Lung (tissue), 12 donors: Measurements from ENCODE around the gene PCMTD2. TPM values are rescaled to one million over a fixed set of nuclear protein-coding genes. Genes with fewer than 3 reads are reported as not detected.

Experiments
- ATAC-seq: fragments of 200-7000 bp; cut with Tn5 transposase; one replicate; pipeline ENCODE4 v1.9.1; 2020; ENCODE audit warnings: moderate number of reproducible peaks; ENCODE audit not compliant: insufficient read depth, low FRiP score
- DNase-seq, 3 donors: peaks; one replicate each; pipeline ENCODE4 v3.0.0-alpha.2; 2013 to 2017
- H3K27ac ChIP-seq, 2 donors: one replicate each; pipeline ENCODE4 v1.5.1; 2013; ENCODE audit warnings: mild to moderate bottlenecking in 2 of 2, moderate library complexity in 2 of 2, control low read depth in 1 of 2, inconsistent platforms in 1 of 2, low read depth in 1 of 2, low read length in 1 of 2
- H3K27me3 ChIP-seq, 3 donors: one replicate each; pipeline ENCODE4 v1.5.1; 2013; ENCODE audit warnings: low read length in 2 of 3; ENCODE audit not compliant: control insufficient read depth in 3 of 3, insufficient read depth in 3 of 3
- H3K36me3 ChIP-seq, 4 donors: one replicate each; pipeline ENCODE4 v1.5.1; 2013; ENCODE audit warnings: low read length in 4 of 4, mild to moderate bottlenecking in 1 of 4, moderate library complexity in 1 of 4; ENCODE audit not compliant: control insufficient read depth in 4 of 4, insufficient read depth in 4 of 4
- H3K4me1 ChIP-seq, 5 donors: one replicate each; pipeline ENCODE4 v1.5.1; 2013; ENCODE audit warnings: low read length in 5 of 5, mild to moderate bottlenecking in 2 of 5, moderate library complexity in 1 of 5; ENCODE audit not compliant: control insufficient read depth in 5 of 5, insufficient read depth in 5 of 5
- H3K4me3 ChIP-seq: one replicate; pipeline ENCODE4 v1.5.1; 2013; ENCODE audit warnings: mild to moderate bottlenecking, control low read depth, moderate library complexity
- H3K9ac ChIP-seq, 2 donors: one replicate each; pipeline ENCODE4 v1.5.1; 2013; ENCODE audit warnings: low read length in 2 of 2, control low read depth in 1 of 2; ENCODE audit not compliant: insufficient read depth in 1 of 2
- H3K9me3 ChIP-seq, 4 donors: one replicate each; pipeline ENCODE4 v1.5.1; 2013; ENCODE audit warnings: low read length in 3 of 4, mild to moderate bottlenecking in 1 of 4, moderate library complexity in 1 of 4; ENCODE audit not compliant: control insufficient read depth in 4 of 4, insufficient read depth in 3 of 4
- WGBS, 2 donors: extraction: QIAGEN DNeasy Blood & Tissue Kit; methylation state at CpG; one replicate each; pipeline ENCODE4 v1.1.7; 2013; 5-methylcytosine and 5-hydroxymethylcytosine counted together
- polyA plus RNA-seq, 2 donors: library from polyadenylated mRNA; stranded (reverse); fragments of 200-250 nt; gene quantifications; one replicate each; pipeline ENCODE4 v1.2.1, GENCODE V29; 2013
- total RNA-seq, 2 donors: library from RNA; depleted of rRNA in 1 of 2; stranded (reverse); fragments of >200 nt in 1 of 2; gene quantifications; one replicate each; pipeline ENCODE4 v1.2.1, GENCODE V29; 2014 to 2021
- TF ChIP-seq, protein P1 (sequence below): IDR thresholded peaks from 2 replicates; pipeline ENCODE4 v1.5.1; 2012; ENCODE audit warnings: mild to moderate bottlenecking; ENCODE audit errors: control extremely low read depth, extremely low read depth
- donor health status: control.
- donor health status: control.
- donor health status: Bipolar disorder and iron deficiency.
- donor health status: healthy.
- donor health status: DM: yes; HTN: yes; CAD: no.

The PCMTD2 gene
- total and polyA plus RNA-seq, 4 donors: 16.5 to 123 (median 25.2) TPM

DNA sequence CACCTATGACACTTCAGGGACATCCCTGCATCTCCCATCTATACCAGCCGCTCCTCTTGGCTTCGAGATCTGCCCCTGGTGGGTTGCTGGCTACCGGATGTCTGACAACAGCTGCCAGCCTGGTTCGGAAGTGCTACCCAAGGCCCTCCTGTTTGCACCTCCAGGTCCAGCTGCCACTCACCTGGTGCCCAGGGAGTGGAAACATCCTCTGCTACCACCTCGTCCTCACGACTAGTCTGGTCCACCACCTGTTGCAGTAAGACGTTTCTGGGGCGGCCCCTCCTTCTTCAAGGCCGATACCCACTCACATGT, 8.3 kb upstream of the PCMTD2 start:
- ATAC-seq (no peak), DNase-seq (no peak)
- H3K9ac ChIP-seq: no peak overlapping the region
- no peak overlapping the region for H3K27ac ChIP-seq
- H3K9me3 ChIP-seq: no peaks in the 10 kb centered on the region
- no peaks in the 10 kb centered on the region for H3K36me3 ChIP-seq
- TF ChIP-seq, protein P1, sequence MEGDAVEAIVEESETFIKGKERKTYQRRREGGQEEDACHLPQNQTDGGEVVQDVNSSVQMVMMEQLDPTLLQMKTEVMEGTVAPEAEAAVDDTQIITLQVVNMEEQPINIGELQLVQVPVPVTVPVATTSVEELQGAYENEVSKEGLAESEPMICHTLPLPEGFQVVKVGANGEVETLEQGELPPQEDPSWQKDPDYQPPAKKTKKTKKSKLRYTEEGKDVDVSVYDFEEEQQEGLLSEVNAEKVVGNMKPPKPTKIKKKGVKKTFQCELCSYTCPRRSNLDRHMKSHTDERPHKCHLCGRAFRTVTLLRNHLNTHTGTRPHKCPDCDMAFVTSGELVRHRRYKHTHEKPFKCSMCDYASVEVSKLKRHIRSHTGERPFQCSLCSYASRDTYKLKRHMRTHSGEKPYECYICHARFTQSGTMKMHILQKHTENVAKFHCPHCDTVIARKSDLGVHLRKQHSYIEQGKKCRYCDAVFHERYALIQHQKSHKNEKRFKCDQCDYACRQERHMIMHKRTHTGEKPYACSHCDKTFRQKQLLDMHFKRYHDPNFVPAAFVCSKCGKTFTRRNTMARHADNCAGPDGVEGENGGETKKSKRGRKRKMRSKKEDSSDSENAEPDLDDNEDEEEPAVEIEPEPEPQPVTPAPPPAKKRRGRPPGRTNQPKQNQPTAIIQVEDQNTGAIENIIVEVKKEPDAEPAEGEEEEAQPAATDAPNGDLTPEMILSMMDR: no peak
- peaks cover 0 to 22% (median 11%) of the 10 kb centered on the region in 3 donors for H3K27me3 ChIP-seq
- H3K4me3 ChIP-seq: no peak overlapping the region
- no peaks in the 10 kb centered on the region for H3K4me1 ChIP-seq
- 86 to 92% methylated on average over 9 of the region's 9 CpGs for WGBS, 2 donors

DNA sequence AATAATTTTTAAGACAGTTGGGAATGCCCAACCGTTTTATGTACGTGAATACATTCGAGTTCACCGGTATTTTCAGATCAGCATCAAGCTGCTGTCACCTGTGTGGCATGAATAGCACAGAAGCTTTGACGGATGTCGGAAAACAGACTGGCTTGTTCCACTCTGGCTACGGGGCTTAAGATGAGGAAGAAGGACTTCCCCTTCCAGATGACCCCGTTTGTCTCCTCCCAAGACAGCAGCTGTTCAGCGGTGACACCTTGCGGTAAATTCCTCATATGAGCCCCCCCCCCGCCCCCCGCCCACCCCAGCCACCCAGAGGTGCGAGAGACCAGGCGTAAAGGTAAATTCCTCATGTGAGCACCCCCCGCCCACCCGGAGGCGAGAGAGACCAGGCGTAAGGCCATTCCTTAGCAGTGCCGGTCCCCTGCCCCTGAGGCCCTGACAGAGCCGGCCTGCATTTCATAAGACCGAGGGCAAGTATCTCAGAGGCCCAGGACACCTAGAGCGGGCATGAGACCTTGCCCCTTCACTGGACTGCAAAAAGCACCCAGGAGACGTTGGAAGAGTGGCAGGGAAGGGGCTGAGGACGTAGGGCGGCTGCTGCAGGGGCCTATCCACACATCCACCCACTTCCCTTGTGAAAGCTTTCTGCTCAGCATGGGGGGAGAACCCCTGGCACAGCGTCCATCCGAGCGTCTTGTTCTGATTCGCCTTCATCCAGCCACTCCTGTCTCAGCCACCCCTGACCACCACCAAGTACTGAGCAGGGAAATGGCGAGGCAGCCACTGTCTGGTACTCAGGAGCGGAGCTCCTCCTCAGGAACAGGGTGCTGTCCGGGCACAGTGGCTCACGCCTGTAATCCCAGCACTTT, 7.3 kb upstream of the PCMTD2 start:
- H3K9me3 ChIP-seq: no peaks in the 10 kb centered on the region
- H3K27ac ChIP-seq: no peak overlapping the region
- H3K36me3 ChIP-seq: no peaks in the 10 kb centered on the region
- ATAC-seq (no peak), DNase-seq (no peak)
- peaks cover 0 to 22% (median 15%) of the 10 kb centered on the region in 3 donors for H3K27me3 ChIP-seq
- TF ChIP-seq, protein P1: no peak
- no peaks in the 10 kb centered on the region for H3K4me1 ChIP-seq
- H3K9ac ChIP-seq: no peak overlapping the region
- no peak overlapping the region for H3K4me3 ChIP-seq
- WGBS, 2 donors: 60 to 68% methylated on average over 32 to 33 of the region's 33 CpGs

DNA sequence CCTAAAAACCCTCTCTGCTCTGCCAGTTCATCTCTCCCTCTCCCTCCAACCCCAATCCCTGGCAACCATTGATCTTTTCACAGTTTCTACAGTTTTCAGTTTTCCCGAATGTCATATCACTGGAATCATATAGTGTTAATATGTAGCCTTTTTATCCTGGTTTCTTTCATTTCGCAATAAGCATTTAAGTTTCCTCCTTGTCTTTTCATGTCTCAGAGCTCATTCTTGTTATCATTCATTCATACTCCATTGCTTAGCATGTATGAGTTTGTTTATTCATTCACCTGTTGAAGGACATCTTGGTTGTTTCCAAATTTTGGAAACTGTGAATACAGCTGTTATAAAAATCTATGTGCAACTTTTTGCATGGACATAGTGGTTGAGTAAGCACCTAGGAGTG, 5.5 kb upstream of the PCMTD2 start:
- Histone ChIP-seq H3K4me1 (peaks cover 0 to under 1% (median 0%) of the 10 kb centered on the region in 5 donors), H3K9me3 (no peaks in the 10 kb centered on the region), H3K27me3 (peaks cover 0 to 19% (median 15%) of the 10 kb centered on the region in 3 donors), H3K4me3 (no peak overlapping the region), H3K27ac (no peak overlapping the region), H3K36me3 (no peaks in the 10 kb centered on the region), H3K9ac (no peak overlapping the region)
- TF ChIP-seq, protein P1: no peak
- DNase-seq (no peak), ATAC-seq (no peak)
- whole genome bisulfite sequencing, 2 donors: 82 to 96% methylated on average over 2 of the region's 2 CpGs

DNA sequence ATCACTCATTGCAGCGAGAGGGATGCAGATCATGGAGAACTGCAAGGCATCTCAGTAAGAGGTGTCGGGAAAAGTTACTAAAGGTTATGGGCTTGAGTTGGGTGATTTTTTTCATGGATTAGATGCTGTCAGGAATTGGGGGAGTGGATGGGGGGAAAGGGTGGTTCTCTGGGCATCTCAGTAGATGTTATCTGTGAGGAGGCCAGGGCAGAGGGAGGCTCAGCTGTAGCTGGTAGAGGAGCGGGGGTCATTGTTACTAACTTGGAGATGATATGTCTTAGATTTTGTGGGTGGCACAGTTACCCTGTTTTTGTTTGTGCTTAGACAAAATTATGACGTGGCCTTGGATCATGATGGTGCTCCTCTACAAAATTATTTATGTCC, 2.6 kb upstream of the PCMTD2 start:
- H3K9me3 ChIP-seq: no peaks in the 10 kb centered on the region
- ATAC-seq (no peak), DNase-seq (no peak)
- peaks cover 0 to 15% (median 13%) of the 10 kb centered on the region in 3 donors for H3K27me3 ChIP-seq
- peaks cover 0 to 18% (median 11%) of the 10 kb centered on the region in 5 donors for H3K4me1 ChIP-seq
- WGBS, 2 donors: 97 to 98% methylated on average over 4 of the region's 4 CpGs
- no peak overlapping the region for H3K27ac ChIP-seq
- no peak overlapping the region for H3K9ac ChIP-seq
- H3K36me3 ChIP-seq: no peaks in the 10 kb centered on the region
- TF ChIP-seq, protein P1: no peak
- H3K4me3 ChIP-seq: no peak overlapping the region
